HCT116 (cell line): ENCODE measurements around the gene TIRAP. TPM values are rescaled to one million over a fixed set of nuclear protein-coding genes. Genes with fewer than 3 reads are reported as not detected.

Source experiments
- ATAC-seq: fragments of 200-7000 bp; cut with Tn5 transposase; 2 replicates; pipeline ENCODE4 v1.9.1; 2020; ENCODE audit warnings: mild to moderate bottlenecking, moderate library complexity
- BruUV-seq: library from RNA; stranded (reverse); fragments of 400-500 nt; replicated peaks from 2 replicates; lab custom pipeline; 2021; lab: Mats Ljungman, UMichigan
- CTCF ChIA-PET: fragments of 300-600 bp; sonication (Branson Sonifier 250); formaldehyde crosslinking; loops from one replicate; lab custom pipeline; 2021; ENCODE audit warnings: antibody characterized with exemption; lab: Charles Lee
- POLR2A ChIA-PET: fragments of 300-600, 350-600 bp; sonication (Branson Sonifier 250); formaldehyde crosslinking; loops from one replicate; lab custom pipeline; 2021; ENCODE audit warnings: antibody characterized with exemption; lab: Charles Lee
- RAD21 ChIA-PET, 2 experiments: fragments of 300-600 bp; sonication (Branson Sonifier 250); formaldehyde crosslinking; loops; one replicate each; lab custom pipeline; 2023; ENCODE audit warnings: low total read pairs in 2 of 2; ENCODE audit not compliant: uncharacterized antibody in 2 of 2, unreplicated experiment in 2 of 2, low non-redundant PET in 1 of 2; lab: Charles Lee
- DNase-seq: peaks from one replicate; pipeline ENCODE4 v3.0.0-alpha.2; 2010; ENCODE audit warnings: low read depth, low spot score
- H2AFZ ChIP-seq: fragments of 200-600 bp; shearing (Covaris generic), sonication (generic); 2 replicates; pipeline ENCODE4 v1.6.1; 2017; ENCODE audit warnings: low read depth, mixed run types, mixed read lengths, antibody characterized with exemption, low read length; ENCODE audit not compliant: poor library complexity, severe bottlenecking
- H3K27ac ChIP-seq: 2 replicates; pipeline ENCODE4 v1.5.1; 2012; ENCODE audit warnings: low read depth, low read length
- H3K27me3 ChIP-seq: fragments of 200-600 bp; sonication (generic); 2 replicates; pipeline ENCODE4 v1.6.1; 2016; ENCODE audit warnings: mixed run types, low read length, mixed read lengths; ENCODE audit not compliant: insufficient read depth
- H3K36me3 ChIP-seq, 2 experiments: fragments of 200-500 bp in 1 of 2; fragments of 200-600 bp in 1 of 2; sonication (Bioruptor generic) in 1 of 2; sonication (generic) in 1 of 2; 2 replicates each; pipeline versions ENCODE4 v1.5.1 to v1.6.1; 2014 to 2016; ENCODE audit warnings: low read length in 2 of 2, inconsistent platforms in 1 of 2, mixed read lengths in 1 of 2, mixed run types in 1 of 2; ENCODE audit not compliant: insufficient read depth in 2 of 2, control insufficient read depth in 1 of 2
- H3K4me1 ChIP-seq, 2 experiments: fragments of 200-600 bp in 1 of 2; sonication (generic) in 1 of 2; 2 replicates each; pipeline versions ENCODE4 v1.5.1 to v1.6.1; 2012 to 2017; ENCODE audit warnings: low read length in 2 of 2, inconsistent platforms in 1 of 2, mild to moderate bottlenecking in 1 of 2, mixed read lengths in 1 of 2, mixed run types in 1 of 2, moderate library complexity in 1 of 2; ENCODE audit not compliant: insufficient read depth in 2 of 2, control insufficient read depth in 1 of 2
- H3K4me2 ChIP-seq: fragments of 200-600 bp; sonication (generic); 2 replicates; pipeline ENCODE4 v1.6.1; 2017; ENCODE audit warnings: mixed run types, low read length, mixed read lengths
- H3K4me3 ChIP-seq, 2 experiments: fragments of 200-600 bp in 1 of 2; sonication (generic) in 1 of 2; replicated peaks in 1 of 2; 2 replicates each; pipeline ENCODE4 v1.5.1; 2011 to 2016; ENCODE audit warnings: low read length in 2 of 2, control low read depth in 1 of 2, low read depth in 1 of 2, mild to moderate bottlenecking in 1 of 2, mixed read lengths in 1 of 2, mixed run types in 1 of 2
- H3K79me2 ChIP-seq: fragments of 200-600 bp; sonication (generic); 2 replicates; pipeline ENCODE4 v1.6.1; 2017; ENCODE audit warnings: mild to moderate bottlenecking, mixed run types, low read length, moderate library complexity, mixed read lengths; ENCODE audit not compliant: insufficient read depth
- H3K9ac ChIP-seq: fragments of 200-600 bp; sonication (generic); 2 replicates; pipeline ENCODE4 v1.6.1; 2016; ENCODE audit warnings: low read length, mixed read lengths
- H3K9me2 ChIP-seq: fragments of 200-600 bp; sonication (generic), shearing (Covaris generic); 2 replicates; pipeline ENCODE4 v1.6.1; 2017; ENCODE audit warnings: mixed run types, mild to moderate bottlenecking, moderate library complexity; ENCODE audit not compliant: insufficient read depth
- H3K9me3 ChIP-seq, 2 experiments: fragments of 200-500 bp in 1 of 2; fragments of 200-600 bp in 1 of 2; sonication (Bioruptor generic) in 1 of 2; sonication (generic) in 1 of 2; 2 replicates each; pipeline ENCODE4 v1.6.1; 2014 to 2017; ENCODE audit warnings: low read length in 2 of 2, mixed read lengths in 2 of 2, inconsistent platforms in 1 of 2, low read depth in 1 of 2, mild to moderate bottlenecking in 1 of 2, mixed run types in 1 of 2, moderate library complexity in 1 of 2; ENCODE audit not compliant: control insufficient read depth in 1 of 2, insufficient read depth in 1 of 2
- H4K20me1 ChIP-seq: fragments of 200-600 bp; sonication (generic), shearing (Covaris generic); 2 replicates; pipeline ENCODE4 v1.6.1; 2017; ENCODE audit warnings: mixed run types, mild to moderate bottlenecking, moderate library complexity; ENCODE audit not compliant: insufficient read depth
- CBX3 ChIP-seq: IDR thresholded peaks from 2 replicates; pipeline ENCODE4 v1.6.1; 2012; ENCODE audit warnings: low read depth
- CEBPB ChIP-seq: IDR thresholded peaks from 2 replicates; pipeline ENCODE4 v1.6.1; 2012; ENCODE audit warnings: low read depth
- CTCF ChIP-seq, 3 experiments: fragments of 200-600 bp in 1 of 3; sonication (generic) in 1 of 3; IDR thresholded peaks in 2 of 3; conservative IDR thresholded peaks in 1 of 3; 2 replicates each; pipeline ENCODE4 v1.5.1; 2012 to 2017; ENCODE audit warnings: low read depth in 2 of 3, low read length in 2 of 3, antibody characterized with exemption in 1 of 3, borderline replicate concordance in 1 of 3, control low read depth in 1 of 3, mild to moderate bottlenecking in 1 of 3, mixed read lengths in 1 of 3, mixed run types in 1 of 3, moderate library complexity in 1 of 3; ENCODE audit not compliant: insufficient read depth in 1 of 3
- EGR1 ChIP-seq: IDR thresholded peaks from 2 replicates; pipeline ENCODE4 v1.6.1; 2012; ENCODE audit warnings: low read depth
- EZH2 ChIP-seq: fragments of 200-600 bp; sonication (generic); IDR thresholded peaks from 2 replicates; pipeline ENCODE4 v1.6.1; 2017; ENCODE audit warnings: antibody characterized with exemption, mixed run types
- EZH2phosphoT487 ChIP-seq: fragments of 200-600 bp; IDR thresholded peaks from 2 replicates; pipeline ENCODE4 v1.6.1; 2018; ENCODE audit warnings: antibody characterized with exemption, borderline replicate concordance
- FOSL1 ChIP-seq: IDR thresholded peaks from 2 replicates; pipeline ENCODE4 v1.6.1; 2012; ENCODE audit warnings: low read depth
- POLR2A ChIP-seq: IDR thresholded peaks from 2 replicates; pipeline ENCODE4 v1.7.0; 2011; ENCODE audit warnings: borderline replicate concordance; ENCODE audit not compliant: insufficient read depth, insufficient read length; ENCODE audit errors: extremely low read depth
- SIN3A ChIP-seq: IDR thresholded peaks from 2 replicates; pipeline ENCODE4 v1.6.1; 2012; ENCODE audit warnings: low read depth
- YY1 ChIP-seq: IDR thresholded peaks from 2 replicates; pipeline ENCODE4 v1.6.1; 2011; ENCODE audit warnings: low read length, low read depth, moderate library complexity, mild to moderate bottlenecking; ENCODE audit not compliant: insufficient replicate concordance; ENCODE audit errors: extremely low read depth
- ZBTB33 ChIP-seq: IDR thresholded peaks from 2 replicates; pipeline ENCODE4 v1.6.1; 2011; ENCODE audit warnings: mild to moderate bottlenecking, low read length, moderate library complexity; ENCODE audit not compliant: insufficient replicate concordance; ENCODE audit errors: extremely low read depth
- ZNF274 ChIP-seq: fragments of 200-500 bp; sonication (Bioruptor generic); IDR thresholded peaks from 2 replicates; pipeline ENCODE4 v1.6.1; 2014; ENCODE audit warnings: mild to moderate bottlenecking, low read depth, low read length, inconsistent platforms
- intact Hi-C: fragments of 100-400 bp; cut with micrococcal nuclease; formaldehyde crosslinking; loops from 2 replicates; pipeline ENCODE4 v1.10.0; 2022
- total RNA-seq: library from RNA; stranded (reverse); gene quantifications from one replicate; pipeline ENCODE4 v1.2.1, GENCODE V29; 2021; ENCODE audit not compliant: unreplicated experiment
- TF ChIP-seq, protein P1 (sequence below): IDR thresholded peaks from 2 replicates; pipeline ENCODE4 v1.6.1; 2012

The TIRAP gene
- total RNA-seq, 1 experiment from 2014 or later, result 10.8 TPM

DNA sequence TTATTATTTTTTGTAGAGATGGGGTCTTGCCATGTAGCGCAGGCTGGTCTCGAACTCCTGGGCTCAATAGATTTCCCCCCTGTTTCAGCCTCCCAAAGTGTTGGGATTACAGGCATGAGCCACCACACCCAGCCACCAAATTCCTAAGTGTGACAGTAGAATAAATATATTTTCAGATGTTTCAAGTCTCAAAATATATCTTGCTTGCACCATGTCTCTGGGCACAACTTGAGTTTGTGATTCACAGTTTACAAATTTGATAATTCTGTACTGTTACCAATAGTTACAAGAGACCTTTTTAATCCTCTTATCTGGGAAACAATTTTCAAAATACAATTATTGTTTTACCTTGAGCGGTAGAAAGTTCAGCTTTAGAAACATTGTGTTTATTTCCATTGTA lies 40.1 kb downstream of the TIRAP start:
- CTCF ChIA-PET, result no interaction called here
- no peak overlapping the region for H3K4me2 ChIP-seq
- POLR2A ChIA-PET, result no interaction called here
- H2AFZ ChIP-seq, result no peak overlapping the region
- no peaks in the 10 kb centered on the region for H3K4me1 ChIP-seq
- H3K27me3 ChIP-seq, result no peaks in the 10 kb centered on the region
- no peak overlapping the region for H3K27ac ChIP-seq
- TF ChIP-seq CTCF (IDR thresholded peaks at IDR 0.05 in 2 of 3, conservative IDR thresholded peaks at IDR 0.05 in 1 of 3; ENCODE audit: borderline replicate concordance in 1 of 3, insufficient read depth in 1 of 3, low read depth in 2 of 3, low read length in 2 of 3) (no peak), CBX3 (no peak), CEBPB (no peak), EZH2 (no peak), POLR2A (no peak), YY1 (no peak), ZNF274 (no peak), SIN3A (no peak), EZH2phosphoT487 (no peak), EGR1 (no peak), ZBTB33 (no peak), FOSL1 (no peak)
- TF ChIP-seq, protein P1, sequence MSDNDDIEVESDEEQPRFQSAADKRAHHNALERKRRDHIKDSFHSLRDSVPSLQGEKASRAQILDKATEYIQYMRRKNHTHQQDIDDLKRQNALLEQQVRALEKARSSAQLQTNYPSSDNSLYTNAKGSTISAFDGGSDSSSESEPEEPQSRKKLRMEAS, result no peak
- H3K36me3 ChIP-seq, result no peaks in the 10 kb centered on the region
- intact Hi-C loops, result no loop called here
- no peak for ATAC-seq
- no peak for DNase-seq
- BruUV-seq, result no TSS peak
- H3K9ac ChIP-seq, result no peak overlapping the region
- H3K9me2 ChIP-seq, result no peaks in the 10 kb centered on the region
- H3K4me3 ChIP-seq, result no peak overlapping the region
- no peaks in the 10 kb centered on the region for H4K20me1 ChIP-seq
- no peaks in the 10 kb centered on the region for H3K9me3 ChIP-seq
- RAD21 ChIA-PET, result interaction anchor here in 1 of 2 experiments (0.7 kb wide), 1 partner anchor 158 kb away, joined by 3 read pairs; no protein-coding TSS in a partner anchor
- H3K79me2 ChIP-seq, result no peaks in the 10 kb centered on the region
